Hepatocyte (in vitro differentiated cells): ENCODE data around the gene MATK. TPM values are rescaled to one million over a fixed set of nuclear protein-coding genes. Genes with fewer than 3 reads are reported as not detected.

Experiments used
- DNase-seq: peaks from one replicate; pipeline ENCODE4 v3.0.0-alpha.2; 2016; ENCODE audit warnings: low spot score
- H2AFZ ChIP-seq: fragments of 200-600 bp; sonication (generic); 2 replicates; pipeline ENCODE4 v1.6.0; 2016; ENCODE audit warnings: antibody characterized with exemption, mild to moderate bottlenecking
- H3K27ac ChIP-seq: fragments of 200-600 bp; sonication (generic); 2 replicates; pipeline ENCODE4 v1.5.1; 2016; ENCODE audit warnings: mild to moderate bottlenecking
- H3K27me3 ChIP-seq: fragments of 200-600 bp; sonication (generic); 2 replicates; pipeline ENCODE4 v1.6.1; 2016
- H3K36me3 ChIP-seq: fragments of 200-600 bp; sonication (generic); replicated peaks from 2 replicates; pipeline ENCODE4 v1.5.1; 2016; ENCODE audit warnings: low read depth; ENCODE audit not compliant: insufficient read depth
- H3K4me1 ChIP-seq: fragments of 200-600 bp; sonication (generic); 2 replicates; pipeline ENCODE4 v1.5.1; 2016; ENCODE audit warnings: mild to moderate bottlenecking, moderate library complexity; ENCODE audit not compliant: insufficient read depth
- H3K4me2 ChIP-seq: fragments of 200-600 bp; sonication (generic); 2 replicates; pipeline ENCODE4 v1.6.0; 2016
- H3K4me3 ChIP-seq: fragments of 200-600 bp; sonication (generic); 2 replicates; pipeline ENCODE4 v1.5.1; 2016; ENCODE audit warnings: mild to moderate bottlenecking
- H3K79me2 ChIP-seq: fragments of 200-600 bp; sonication (generic); 2 replicates; pipeline ENCODE4 v1.6.0; 2017; ENCODE audit warnings: mild to moderate bottlenecking
- H3K9me2 ChIP-seq: fragments of 200-600 bp; sonication (generic); replicated peaks from 2 replicates; pipeline ENCODE4 v1.6.0; 2017; ENCODE audit warnings: mild to moderate bottlenecking; ENCODE audit not compliant: insufficient read depth
- H3K9me3 ChIP-seq: fragments of 200-600 bp; sonication (generic); 2 replicates; pipeline ENCODE4 v1.5.1; 2016; ENCODE audit warnings: low read depth, mild to moderate bottlenecking
- H4K20me1 ChIP-seq: fragments of 200-600 bp; sonication (generic); 2 replicates; pipeline ENCODE4 v1.6.0; 2016; ENCODE audit warnings: mild to moderate bottlenecking; ENCODE audit not compliant: insufficient read depth, poor library complexity, severe bottlenecking
- CTCF ChIP-seq: fragments of 200-600 bp; sonication (generic); IDR thresholded peaks from 2 replicates; pipeline ENCODE4 v1.5.1; 2016; ENCODE audit warnings: antibody characterized with exemption, mild to moderate bottlenecking; ENCODE audit not compliant: poor library complexity
- EZH2 ChIP-seq: fragments of 200-600 bp; sonication (generic); IDR thresholded peaks from 2 replicates; pipeline ENCODE4 v1.6.1; 2016; ENCODE audit warnings: antibody characterized with exemption, mild to moderate bottlenecking, borderline replicate concordance
- EZH2phosphoT487 ChIP-seq: fragments of 200-600 bp; sonication (generic); IDR thresholded peaks from one replicate; pipeline ENCODE4 v1.6.1; 2018; ENCODE audit warnings: antibody characterized with exemption, mild to moderate bottlenecking, low read depth, moderate library complexity; ENCODE audit not compliant: unreplicated experiment, severe bottlenecking
- WGBS: methylation state at CpG from one replicate; pipeline ENCODE4 v1.1.6; 2016; ENCODE audit warnings: low lambda C conversion rate; ENCODE audit errors: missing lambda C conversion rate; 5-methylcytosine and 5-hydroxymethylcytosine counted together
- polyA plus RNA-seq: library from polyadenylated mRNA; unstranded; fragments of >200 nt; fragmentation: Nextera tagmentation; extraction: Ambion mirVana; gene quantifications from 2 replicates; pipeline ENCODE4 v1.2.1, GENCODE V29; 2016
- total RNA-seq: library from RNA; depleted of rRNA; stranded (reverse); fragments of >200 nt; gene quantifications from 2 replicates; pipeline ENCODE4 v1.2.3, GENCODE V29; 2014

The MATK gene
- total and polyA plus RNA-seq, 2 experiments from 2014 or later = 0.50 TPM; not detected in 1

GRCh38 chr19:3752492-3752891 lies 33.7 kb downstream of the MATK start:
- Histone ChIP-seq H3K9me3 (no peaks in the 10 kb centered on the region), H3K4me3 (no peak overlapping the region), H3K4me1 (no peaks in the 10 kb centered on the region), H3K79me2 (no peaks in the 10 kb centered on the region), H3K9me2 (no peaks in the 10 kb centered on the region), H4K20me1 (no peaks in the 10 kb centered on the region), H3K36me3 (no peaks in the 10 kb centered on the region), H3K27ac (no peak overlapping the region), H3K27me3 (no peaks in the 10 kb centered on the region), H2AFZ (no peak overlapping the region), H3K4me2 (no peak overlapping the region)
- DNase-seq = no peak
- 97% methylated on average over 22 of the region's 25 CpGs for WGBS
- TF ChIP-seq EZH2phosphoT487 = no peak
- no peak for TF ChIP-seq EZH2
- TF ChIP-seq CTCF = no peak

- H3K36me3 ChIP-seq = no peaks in the 10 kb centered on the region
- TF ChIP-seq EZH2 (no peak), CTCF (no peak), EZH2phosphoT487 (no peak)
- no peak for DNase-seq
- no peak overlapping the region for H3K4me3 ChIP-seq
- WGBS = 98% methylated on average over 6 of the region's 30 CpGs
- no peak overlapping the region for H3K4me2 ChIP-seq
- H3K9me3 ChIP-seq = no peaks in the 10 kb centered on the region
- H2AFZ ChIP-seq = no peak overlapping the region
- H3K27me3 ChIP-seq = no peaks in the 10 kb centered on the region
- no peaks in the 10 kb centered on the region for H3K4me1 ChIP-seq
- H3K79me2 ChIP-seq = no peaks in the 10 kb centered on the region
- no peaks in the 10 kb centered on the region for H3K9me2 ChIP-seq
- no peaks in the 10 kb centered on the region for H4K20me1 ChIP-seq
- H3K27ac ChIP-seq = no peak overlapping the region
Observed at GRCh38 chr19:3751236-3751635, 34.9 kb downstream of the MATK start.

- 100% methylated on average over 2 of the region's 2 CpGs for WGBS
- Histone ChIP-seq H2AFZ (no peak overlapping the region), H3K9me2 (no peaks in the 10 kb centered on the region), H4K20me1 (no peaks in the 10 kb centered on the region), H3K27ac (no peak overlapping the region), H3K9me3 (no peaks in the 10 kb centered on the region), H3K4me2 (no peak overlapping the region), H3K36me3 (no peaks in the 10 kb centered on the region), H3K79me2 (no peaks in the 10 kb centered on the region), H3K4me1 (no peaks in the 10 kb centered on the region), H3K4me3 (no peak overlapping the region), H3K27me3 (no peaks in the 10 kb centered on the region)
- TF ChIP-seq CTCF (no peak), EZH2phosphoT487 (no peak), EZH2 (no peak)
- DNase-seq = no peak
Observed at GRCh38 chr19:3750211-3750610, 36.0 kb downstream of the MATK start.

- Histone ChIP-seq H3K9me3 (no peaks in the 10 kb centered on the region), H3K27ac (no peak overlapping the region), H3K4me3 (no peak overlapping the region), H3K9me2 (no peaks in the 10 kb centered on the region), H4K20me1 (no peaks in the 10 kb centered on the region), H3K36me3 (no peaks in the 10 kb centered on the region), H2AFZ (no peak overlapping the region), H3K27me3 (no peaks in the 10 kb centered on the region), H3K79me2 (no peaks in the 10 kb centered on the region), H3K4me1 (no peaks in the 10 kb centered on the region), H3K4me2 (no peak overlapping the region)
- TF ChIP-seq EZH2 = no peak
- TF ChIP-seq EZH2phosphoT487 = no peak
- no peak for TF ChIP-seq CTCF
- 96% methylated on average over 7 of the region's 8 CpGs for WGBS
- DNase-seq = no peak
Observed at GRCh38 chr19:3748965-3749364, 37.2 kb downstream of the MATK start.
